Measurements from ENCODE around the gene CRACDL.

CRACDL gene

DNA sequence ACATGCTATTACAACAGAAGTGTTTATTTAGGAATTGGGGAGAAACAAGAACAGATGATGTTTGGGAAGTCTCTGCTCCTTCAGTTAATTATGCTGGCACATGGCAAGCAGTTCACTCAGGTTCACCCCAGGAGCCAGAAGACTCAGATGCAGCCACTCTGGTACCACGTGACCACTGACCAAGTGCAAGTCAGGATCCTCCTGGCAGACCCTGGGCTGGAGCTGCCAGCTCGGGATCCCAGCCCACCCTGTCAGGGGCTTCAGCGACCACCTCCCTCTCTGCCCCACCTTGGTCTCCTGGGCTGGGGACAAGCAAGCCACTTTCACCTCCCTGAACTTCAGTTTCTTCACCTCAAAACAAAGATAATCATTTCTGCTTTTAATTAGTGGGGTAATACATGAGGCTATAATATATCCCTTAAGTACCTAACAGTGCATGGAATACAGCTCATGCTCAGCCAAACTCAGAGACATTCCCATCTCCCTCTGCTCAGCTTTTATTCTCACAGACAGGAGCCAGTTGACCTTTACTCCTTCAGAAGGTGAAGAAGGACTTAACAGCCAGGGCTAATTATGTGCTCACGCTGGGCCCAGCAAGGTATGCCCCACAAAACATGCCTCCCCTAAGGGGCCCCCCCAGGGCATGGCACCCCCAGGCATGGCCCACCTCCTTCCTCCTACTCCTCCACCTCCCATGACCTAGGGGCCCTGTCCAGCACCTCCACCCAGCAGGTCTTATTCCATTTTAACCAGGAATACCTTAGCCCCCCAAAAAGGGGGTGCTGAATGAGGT lies 11.8 kb downstream of the CRACDL start:
- TF ChIP-seq NFIC (IDR thresholded peaks at IDR 0.05) = no peak
- no peak for TF ChIP-seq CEBPB (IDR thresholded peaks at IDR 0.05)
- TF ChIP-seq TCF12 (IDR thresholded peaks at IDR 0.05; ENCODE audit: low read depth) = no peak
- no peak for TF ChIP-seq TAF1 (IDR thresholded peaks at IDR 0.05; ENCODE audit: low read depth)
- no peak for TF ChIP-seq FOXM1 (IDR thresholded peaks at IDR 0.05; ENCODE audit: borderline replicate concordance, low read depth)
- no peak for TF ChIP-seq CREB1 (IDR thresholded peaks at IDR 0.05; ENCODE audit: low read depth)
- TF ChIP-seq, protein P1, sequence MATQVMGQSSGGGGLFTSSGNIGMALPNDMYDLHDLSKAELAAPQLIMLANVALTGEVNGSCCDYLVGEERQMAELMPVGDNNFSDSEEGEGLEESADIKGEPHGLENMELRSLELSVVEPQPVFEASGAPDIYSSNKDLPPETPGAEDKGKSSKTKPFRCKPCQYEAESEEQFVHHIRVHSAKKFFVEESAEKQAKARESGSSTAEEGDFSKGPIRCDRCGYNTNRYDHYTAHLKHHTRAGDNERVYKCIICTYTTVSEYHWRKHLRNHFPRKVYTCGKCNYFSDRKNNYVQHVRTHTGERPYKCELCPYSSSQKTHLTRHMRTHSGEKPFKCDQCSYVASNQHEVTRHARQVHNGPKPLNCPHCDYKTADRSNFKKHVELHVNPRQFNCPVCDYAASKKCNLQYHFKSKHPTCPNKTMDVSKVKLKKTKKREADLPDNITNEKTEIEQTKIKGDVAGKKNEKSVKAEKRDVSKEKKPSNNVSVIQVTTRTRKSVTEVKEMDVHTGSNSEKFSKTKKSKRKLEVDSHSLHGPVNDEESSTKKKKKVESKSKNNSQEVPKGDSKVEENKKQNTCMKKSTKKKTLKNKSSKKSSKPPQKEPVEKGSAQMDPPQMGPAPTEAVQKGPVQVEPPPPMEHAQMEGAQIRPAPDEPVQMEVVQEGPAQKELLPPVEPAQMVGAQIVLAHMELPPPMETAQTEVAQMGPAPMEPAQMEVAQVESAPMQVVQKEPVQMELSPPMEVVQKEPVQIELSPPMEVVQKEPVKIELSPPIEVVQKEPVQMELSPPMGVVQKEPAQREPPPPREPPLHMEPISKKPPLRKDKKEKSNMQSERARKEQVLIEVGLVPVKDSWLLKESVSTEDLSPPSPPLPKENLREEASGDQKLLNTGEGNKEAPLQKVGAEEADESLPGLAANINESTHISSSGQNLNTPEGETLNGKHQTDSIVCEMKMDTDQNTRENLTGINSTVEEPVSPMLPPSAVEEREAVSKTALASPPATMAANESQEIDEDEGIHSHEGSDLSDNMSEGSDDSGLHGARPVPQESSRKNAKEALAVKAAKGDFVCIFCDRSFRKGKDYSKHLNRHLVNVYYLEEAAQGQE (IDR thresholded peaks at IDR 0.05; ENCODE audit: low read depth) = no peak
- TF ChIP-seq USF1 (IDR thresholded peaks at IDR 0.05) = no peak
- TF ChIP-seq ZBTB7A (IDR thresholded peaks at IDR 0.05; ENCODE audit: low read depth) = no peak
- TF ChIP-seq RAD21 (IDR thresholded peaks at IDR 0.05; ENCODE audit: low read depth) = no peak

DNA sequence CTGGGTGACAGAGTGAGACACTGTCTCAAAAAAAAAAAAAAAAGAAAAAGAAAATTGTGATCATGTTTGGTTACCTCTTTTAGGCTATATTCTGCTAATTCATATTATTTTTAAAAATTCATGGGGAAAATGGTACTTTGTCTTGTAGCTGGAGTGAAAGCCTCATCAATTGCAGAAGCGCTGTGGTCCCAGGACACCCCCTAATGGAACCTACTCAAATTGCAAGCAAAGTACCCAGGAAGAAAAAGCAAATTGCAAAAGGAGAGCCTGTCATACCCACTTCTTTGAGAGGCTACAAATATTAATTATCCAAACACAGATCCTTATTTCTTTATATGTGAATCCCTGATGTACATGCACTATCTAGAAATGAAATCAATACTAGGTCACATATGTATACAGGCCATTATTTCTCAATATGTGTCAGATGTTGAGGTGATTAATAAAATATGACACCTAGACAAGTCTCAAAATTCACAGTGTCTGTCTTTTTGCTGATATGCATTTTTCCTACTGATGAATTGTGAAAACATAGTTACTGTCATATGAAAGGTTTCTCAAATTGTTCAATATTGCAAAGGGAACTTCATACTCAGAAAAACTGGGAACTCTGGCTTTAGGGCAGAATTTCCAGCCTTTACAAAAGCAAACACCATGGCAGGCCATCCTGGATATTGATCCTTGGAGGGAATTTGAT lies 12.6 kb downstream of the CRACDL start:
- no peak for TF ChIP-seq EGR1 (IDR thresholded peaks at IDR 0.05)
- peak; percentile 49 for TF ChIP-seq RAD21 (IDR thresholded peaks at IDR 0.05; ENCODE audit: low read depth)

GRCh38 chr2:98921062-98921461 lies 15.0 kb downstream of the CRACDL start:
- TF ChIP-seq CEBPB (IDR thresholded peaks at IDR 0.05) = no peak
- TF ChIP-seq ZBTB7A (IDR thresholded peaks at IDR 0.05; ENCODE audit: low read depth) = no peak
- no peak for TF ChIP-seq RAD21 (IDR thresholded peaks at IDR 0.05; ENCODE audit: low read depth)
- no peak for TF ChIP-seq MAX (IDR thresholded peaks at IDR 0.05)
- no peak for TF ChIP-seq TCF12 (IDR thresholded peaks at IDR 0.05; ENCODE audit: low read depth)
- TF ChIP-seq USF1 (IDR thresholded peaks at IDR 0.05) = no peak
- TF ChIP-seq NFIC (IDR thresholded peaks at IDR 0.05) = no peak
- no peak for TF ChIP-seq TEAD4 (IDR thresholded peaks at IDR 0.05)
- TF ChIP-seq TAF1 (IDR thresholded peaks at IDR 0.05; ENCODE audit: low read depth) = no peak
- no peak for TF ChIP-seq CREB1 (IDR thresholded peaks at IDR 0.05; ENCODE audit: low read depth)

DNA sequence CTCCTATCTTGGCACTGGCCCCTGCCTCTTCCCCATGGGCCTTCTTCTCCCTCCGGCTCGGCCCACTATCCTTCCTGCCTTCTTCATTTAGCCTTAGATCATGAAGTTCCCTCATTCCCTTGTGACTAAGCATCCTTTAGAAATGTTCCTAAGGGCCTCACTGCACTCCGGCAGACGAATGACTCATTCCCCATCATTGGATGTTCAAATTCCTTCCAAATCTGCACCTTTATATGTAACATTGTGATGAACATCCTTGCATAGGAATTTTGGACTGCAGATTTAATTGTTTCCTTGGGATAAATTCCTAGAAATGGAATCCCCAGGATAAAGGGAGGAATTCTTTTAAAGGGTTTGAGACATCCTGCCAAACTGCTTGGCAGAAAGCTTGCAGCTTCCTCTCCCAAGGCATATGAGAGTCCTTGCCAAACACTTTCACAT lies 19.0 kb downstream of the CRACDL start:
- TF ChIP-seq EGR1 (IDR thresholded peaks at IDR 0.05) (no peak), FOXM1 (IDR thresholded peaks at IDR 0.05; ENCODE audit: borderline replicate concordance, low read depth) (no peak), ZBTB7A (IDR thresholded peaks at IDR 0.05; ENCODE audit: low read depth) (no peak)

DNA sequence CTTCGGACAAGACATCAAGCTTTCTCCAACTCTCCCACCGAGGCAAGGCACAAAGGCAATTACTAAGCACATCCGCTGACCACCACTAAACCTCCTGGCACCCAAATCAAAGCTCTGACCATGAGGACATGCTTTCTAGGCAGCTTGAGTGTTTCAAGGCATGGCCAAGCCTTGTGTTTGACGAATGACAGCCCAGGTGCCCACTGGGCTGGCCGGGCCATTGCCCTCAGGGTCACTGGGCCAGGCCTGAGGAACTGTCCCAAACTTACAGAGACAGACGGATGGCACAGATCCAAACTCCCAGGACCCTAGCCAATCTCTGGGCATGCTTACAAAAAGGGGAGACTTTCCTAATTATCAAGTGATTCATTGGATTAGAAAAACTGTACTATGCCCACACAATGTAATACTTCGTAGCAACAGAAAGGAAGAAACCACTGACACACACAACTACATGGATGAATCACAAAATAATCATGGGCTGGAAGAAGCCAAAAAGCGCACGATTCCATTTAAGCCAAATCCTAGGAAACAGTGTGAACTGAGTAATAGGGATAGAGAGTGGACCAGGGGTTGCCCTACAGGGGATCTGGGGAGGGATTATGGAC lies 20.2 kb downstream of the CRACDL start:
- no peak for TF ChIP-seq CREB1 (IDR thresholded peaks at IDR 0.05; ENCODE audit: low read depth)
- TF ChIP-seq EGR1 (IDR thresholded peaks at IDR 0.05) = no peak
- no peak for TF ChIP-seq NFIC (IDR thresholded peaks at IDR 0.05)
- no peak for TF ChIP-seq TCF12 (IDR thresholded peaks at IDR 0.05; ENCODE audit: low read depth)
- TF ChIP-seq, protein P1 (IDR thresholded peaks at IDR 0.05; ENCODE audit: low read depth) = no peak
- no peak for TF ChIP-seq USF1 (IDR thresholded peaks at IDR 0.05)
- no peak for TF ChIP-seq MAX (IDR thresholded peaks at IDR 0.05)
- no peak for TF ChIP-seq FOXM1 (IDR thresholded peaks at IDR 0.05; ENCODE audit: borderline replicate concordance, low read depth)
- TF ChIP-seq TAF1 (IDR thresholded peaks at IDR 0.05; ENCODE audit: low read depth) = no peak
- no peak for TF ChIP-seq CEBPB (IDR thresholded peaks at IDR 0.05)
- TF ChIP-seq RAD21 (IDR thresholded peaks at IDR 0.05; ENCODE audit: low read depth) = no peak
- TF ChIP-seq ZBTB7A (IDR thresholded peaks at IDR 0.05; ENCODE audit: low read depth) = no peak
- TF ChIP-seq TEAD4 (IDR thresholded peaks at IDR 0.05) = no peak
- TF ChIP-seq YY1 (IDR thresholded peaks at IDR 0.05; ENCODE audit: low read depth) = no peak
- no peak for TF ChIP-seq EP300 (IDR thresholded peaks at IDR 0.05; ENCODE audit: borderline replicate concordance)
